Measurements from ENCODE around the gene TSPAN18. TPM values are rescaled to one million over a fixed set of nuclear protein-coding genes. Genes with fewer than 3 reads are reported as not detected.

Gene TSPAN18
- total RNA-seq, 2 experiments from 2014 or later = 5.8 to 8.2 TPM

GRCh38 chr11:44826922-44827643 is 100.3 kb downstream of the TSPAN18 start:
- CTCF ChIA-PET = no interaction called here
- intact Hi-C loops (cut with micrococcal nuclease) = no loop called here
- no peak for DNase-seq
- no peak overlapping the region for H3K4me3 Mint-ChIP-seq
- peaks cover 2% of the 10 kb centered on the region for H3K36me3 Mint-ChIP-seq
- H3K27me3 Mint-ChIP-seq = no peaks in the 10 kb centered on the region
- POLR2A ChIA-PET = no interaction called here
- H3K9me3 Mint-ChIP-seq = no peaks in the 10 kb centered on the region
- no peak overlapping the region for H3K27ac Mint-ChIP-seq
- H3K4me1 Mint-ChIP-seq (ENCODE audit: low read depth) = peaks cover 4% of the 10 kb centered on the region

DNA sequence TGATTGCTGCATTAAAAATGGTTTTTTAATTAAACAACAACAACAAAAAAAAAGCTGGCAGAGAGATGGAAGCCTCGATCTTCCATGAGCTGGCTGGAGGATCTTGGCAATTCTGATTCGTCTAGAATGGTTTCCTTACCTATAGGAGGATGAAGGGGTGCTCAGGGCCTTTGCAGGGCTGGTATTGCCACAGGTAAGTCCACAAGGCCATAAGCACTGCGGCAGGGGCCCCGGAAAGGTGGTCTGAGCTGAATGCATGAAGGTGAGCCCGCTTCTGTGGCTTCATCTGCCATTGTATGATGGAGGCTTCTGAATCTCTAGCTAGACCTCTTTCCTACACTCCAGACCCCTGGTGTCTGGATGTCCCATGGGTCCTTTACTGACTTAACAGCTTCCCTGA is 101.5 kb downstream of the TSPAN18 start:
- ChIA-PET POLR2A (no interaction called here), CTCF (no interaction called here)
- no peak overlapping the region for H3K4me3 Mint-ChIP-seq
- peaks cover 7% of the 10 kb centered on the region for H3K4me1 Mint-ChIP-seq (ENCODE audit: low read depth)
- peaks cover 2% of the 10 kb centered on the region for H3K36me3 Mint-ChIP-seq
- H3K9me3 Mint-ChIP-seq = no peaks in the 10 kb centered on the region
- no peak overlapping the region for H3K27ac Mint-ChIP-seq
- no peaks in the 10 kb centered on the region for H3K27me3 Mint-ChIP-seq
- intact Hi-C loops (cut with micrococcal nuclease) = no loop called here
- no peak for DNase-seq

- DNase-seq = no peak
- Mint-ChIP-seq H3K4me1 (ENCODE audit: low read depth) (peaks cover 7% of the 10 kb centered on the region), H3K27me3 (no peaks in the 10 kb centered on the region), H3K4me3 (no peak overlapping the region), H3K36me3 (peaks cover 2% of the 10 kb centered on the region), H3K9me3 (no peaks in the 10 kb centered on the region), H3K27ac (no peak overlapping the region)
- ChIA-PET CTCF (no interaction called here), POLR2A (no interaction called here)
- intact Hi-C loops (cut with micrococcal nuclease) = no loop called here
Observed at GRCh38 chr11:44829838-44830237, 103.1 kb downstream of the TSPAN18 start.

DNA sequence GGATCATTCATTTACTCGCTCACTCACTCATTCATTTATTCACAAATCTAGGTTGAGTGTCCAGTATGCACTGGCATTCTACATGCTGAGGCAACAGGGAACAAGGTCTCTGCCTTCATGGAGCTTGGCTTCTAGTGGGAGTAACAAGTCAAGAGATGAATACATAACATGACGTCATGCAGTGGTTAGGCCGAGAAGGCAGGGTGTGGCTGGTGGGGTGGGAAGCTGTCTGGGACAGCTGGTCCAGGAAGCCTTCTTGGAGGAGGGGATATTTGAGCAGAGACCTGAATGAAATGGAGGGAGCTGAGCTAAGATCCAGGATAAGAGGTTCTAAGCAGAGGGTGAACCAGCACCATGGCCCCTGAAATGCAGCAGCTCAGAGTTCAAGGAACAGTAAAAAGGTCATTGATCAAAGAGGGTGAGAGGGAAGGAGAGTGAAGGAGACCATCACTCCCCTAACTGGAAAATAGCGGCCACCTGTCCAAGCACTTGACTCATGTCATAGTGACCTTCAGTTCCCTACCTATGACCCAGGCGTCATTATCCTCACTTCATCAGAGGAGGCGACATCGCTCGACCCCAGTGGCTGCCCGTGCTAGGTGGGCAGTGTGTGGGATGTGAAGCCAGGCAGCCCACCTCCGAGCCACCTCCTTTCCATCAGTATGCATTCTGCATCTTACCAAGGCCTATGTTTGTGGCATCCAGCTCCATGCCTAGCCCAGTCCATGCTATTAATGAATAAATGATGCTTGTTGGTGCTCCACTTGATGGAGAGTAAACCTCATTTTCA is 105.0 kb downstream of the TSPAN18 start:
- ChIA-PET POLR2A (no interaction called here), CTCF (interaction anchor here (1.3 kb wide), 1 partner anchor 9 kb away, joined by 4 read pairs; no protein-coding TSS in a partner anchor)
- Mint-ChIP-seq H3K36me3 (no peaks in the 10 kb centered on the region), H3K9me3 (no peaks in the 10 kb centered on the region), H3K27me3 (no peaks in the 10 kb centered on the region), H3K27ac (no peak overlapping the region), H3K4me1 (ENCODE audit: low read depth) (peaks cover 17% of the 10 kb centered on the region), H3K4me3 (no peak overlapping the region)
- DNase-seq = no peak
- intact Hi-C loops (cut with micrococcal nuclease) = no loop called here

- CTCF ChIA-PET = no interaction called here
- Mint-ChIP-seq H3K27ac (no peak overlapping the region), H3K9me3 (no peaks in the 10 kb centered on the region), H3K27me3 (no peaks in the 10 kb centered on the region), H3K4me1 (ENCODE audit: low read depth) (peaks cover 17% of the 10 kb centered on the region), H3K36me3 (peaks cover 2% of the 10 kb centered on the region), H3K4me3 (no peak overlapping the region)
- intact Hi-C loops (cut with micrococcal nuclease) = no loop called here
- POLR2A ChIA-PET = no interaction called here
- DNase-seq = no peak
Observed at GRCh38 chr11:44832452-44832851, 105.7 kb downstream of the TSPAN18 start.

- H3K4me1 Mint-ChIP-seq (ENCODE audit: low read depth) = peaks cover 17% of the 10 kb centered on the region
- H3K36me3 Mint-ChIP-seq = peaks cover 7% of the 10 kb centered on the region
- no peak overlapping the region for H3K4me3 Mint-ChIP-seq
- no peaks in the 10 kb centered on the region for H3K27me3 Mint-ChIP-seq
- no peak for DNase-seq
- POLR2A ChIA-PET = no interaction called here
- no peak overlapping the region for H3K27ac Mint-ChIP-seq
- intact Hi-C loops (cut with micrococcal nuclease) = no loop called here
- no peaks in the 10 kb centered on the region for H3K9me3 Mint-ChIP-seq
- CTCF ChIA-PET = no interaction called here
Observed at GRCh38 chr11:44833221-44833876, 106.6 kb downstream of the TSPAN18 start.

- no peak for DNase-seq
- no peaks in the 10 kb centered on the region for H3K27me3 Mint-ChIP-seq
- intact Hi-C loops (cut with micrococcal nuclease) = no loop called here
- POLR2A ChIA-PET = no interaction called here
- peaks cover 17% of the 10 kb centered on the region for H3K4me1 Mint-ChIP-seq (ENCODE audit: low read depth)
- CTCF ChIA-PET = no interaction called here
- no peaks in the 10 kb centered on the region for H3K9me3 Mint-ChIP-seq
- H3K27ac Mint-ChIP-seq = no peak overlapping the region
- peaks cover 8% of the 10 kb centered on the region for H3K36me3 Mint-ChIP-seq
- no peak overlapping the region for H3K4me3 Mint-ChIP-seq
Observed at GRCh38 chr11:44833877-44834452, 107.2 kb downstream of the TSPAN18 start.

- intact Hi-C loops (cut with micrococcal nuclease) = no loop called here
- Mint-ChIP-seq H3K36me3 (peaks cover 8% of the 10 kb centered on the region), H3K27me3 (no peaks in the 10 kb centered on the region), H3K4me1 (ENCODE audit: low read depth) (peaks cover 17% of the 10 kb centered on the region), H3K9me3 (no peaks in the 10 kb centered on the region), H3K4me3 (no peak overlapping the region), H3K27ac (no peak overlapping the region)
- POLR2A ChIA-PET = no interaction called here
- no peak for DNase-seq
- CTCF ChIA-PET = no interaction called here
Observed at GRCh38 chr11:44834846-44835245, 108.1 kb downstream of the TSPAN18 start.

DNA sequence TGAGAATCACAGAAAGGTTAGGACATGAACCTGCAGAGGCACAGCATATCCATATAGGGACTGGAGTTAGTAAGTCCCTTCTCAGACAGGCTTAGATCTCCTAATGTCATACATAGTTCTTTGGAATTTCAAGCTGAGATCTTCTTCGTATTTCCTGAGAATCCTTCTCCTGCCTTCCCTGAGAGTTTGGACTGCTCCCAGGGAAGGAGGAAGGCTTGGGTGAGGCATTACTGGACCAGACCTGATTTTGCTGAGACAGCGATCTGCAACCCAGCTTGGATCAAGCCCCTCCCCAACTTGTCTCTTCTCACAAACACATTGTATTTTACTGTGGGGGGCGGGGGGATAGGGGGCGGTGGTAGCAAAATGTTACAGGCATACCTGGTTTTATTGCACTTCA is 108.5 kb downstream of the TSPAN18 start:
- Mint-ChIP-seq H3K27ac (no peak overlapping the region), H3K4me1 (ENCODE audit: low read depth) (peaks cover 17% of the 10 kb centered on the region), H3K4me3 (no peak overlapping the region), H3K9me3 (no peaks in the 10 kb centered on the region), H3K27me3 (no peaks in the 10 kb centered on the region), H3K36me3 (peaks cover 8% of the 10 kb centered on the region)
- no peak for DNase-seq
- POLR2A ChIA-PET = no interaction called here
- intact Hi-C loops (cut with micrococcal nuclease) = no loop called here
- CTCF ChIA-PET = no interaction called here

GRCh38 chr11:44835938-44836337 is 109.2 kb downstream of the TSPAN18 start:
- Mint-ChIP-seq H3K36me3 (peaks cover 12% of the 10 kb centered on the region), H3K4me3 (no peak overlapping the region)
- intact Hi-C loops (cut with micrococcal nuclease) = no loop called here

DNA sequence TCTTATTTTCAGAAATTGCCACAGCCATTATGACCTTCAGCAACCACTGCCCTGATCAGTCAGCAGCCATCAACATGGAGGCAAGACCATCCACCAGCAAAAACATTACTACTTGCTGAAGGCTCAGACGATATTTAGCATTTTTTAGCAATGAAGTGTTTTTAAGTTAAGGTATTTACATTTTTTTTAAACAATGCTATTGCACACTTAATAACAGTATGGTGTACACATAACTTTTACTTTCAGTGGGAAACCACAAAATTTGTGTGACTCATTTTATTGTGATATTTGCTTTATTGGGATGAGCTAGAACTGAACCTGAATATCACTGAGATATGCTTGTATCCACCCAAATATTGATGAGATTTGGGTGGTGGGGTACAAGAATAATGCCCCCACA is 110.9 kb downstream of the TSPAN18 start:
- intact Hi-C loops (cut with micrococcal nuclease) = no loop called here
- Mint-ChIP-seq H3K9me3 (peaks cover 13% of the 10 kb centered on the region), H3K27ac (no peak overlapping the region), H3K36me3 (peaks cover 18% of the 10 kb centered on the region), H3K4me1 (ENCODE audit: low read depth) (peaks cover 11% of the 10 kb centered on the region), H3K4me3 (no peak overlapping the region), H3K27me3 (no peaks in the 10 kb centered on the region)
- ChIA-PET CTCF (no interaction called here), POLR2A (no interaction called here)
- DNase-seq = no peak

More at GRCh38 chr11:44835938-44836337, 109.2 kb downstream of the TSPAN18 start:
- ChIA-PET POLR2A (no interaction called here), CTCF (interaction anchor here (1.5 kb wide), 1 partner anchor 91 kb away, joined by 3 read pairs; no protein-coding TSS in a partner anchor)
- no peaks in the 10 kb centered on the region for H3K27me3 Mint-ChIP-seq
- H3K9me3 Mint-ChIP-seq = no peaks in the 10 kb centered on the region
- DNase-seq = no peak
- peaks cover 17% of the 10 kb centered on the region for H3K4me1 Mint-ChIP-seq (ENCODE audit: low read depth)
- no peak overlapping the region for H3K27ac Mint-ChIP-seq

GRCh38 chr11:44839458-44840084 is 112.8 kb downstream of the TSPAN18 start:
- Mint-ChIP-seq H3K36me3 (peaks cover 25% of the 10 kb centered on the region), H3K4me3 (no peak overlapping the region), H3K4me1 (ENCODE audit: low read depth) (peaks cover 11% of the 10 kb centered on the region), H3K27me3 (no peaks in the 10 kb centered on the region), H3K9me3 (peaks cover 29% of the 10 kb centered on the region), H3K27ac (no peak overlapping the region)
- DNase-seq = no peak
- intact Hi-C loops (cut with micrococcal nuclease) = no loop called here
- POLR2A ChIA-PET = no interaction called here
- CTCF ChIA-PET = no interaction called here
